ENCODE data around the gene FMN1.

Gene FMN1

DNA sequence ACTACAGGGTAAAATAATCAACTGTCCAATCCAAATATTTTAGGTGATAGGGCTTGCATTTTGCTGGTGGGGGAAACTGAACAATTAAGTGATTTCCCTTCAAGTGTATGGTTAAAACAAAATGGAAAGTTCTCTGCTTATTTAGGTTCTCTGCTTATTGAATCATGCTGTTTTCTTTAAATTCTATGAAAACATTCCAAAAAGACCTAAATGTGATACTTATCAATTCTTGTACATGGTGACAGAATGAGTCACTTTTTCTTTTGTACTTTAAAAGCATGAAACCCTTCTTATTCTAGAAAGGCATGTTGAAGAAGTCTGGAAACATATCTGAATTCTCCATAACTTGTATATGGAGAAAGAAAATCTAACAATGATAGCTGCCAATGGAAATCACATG, 192.6 kb downstream of the FMN1 start:
- no peaks in the 10 kb centered on the region for H3K79me1 ChIP-seq (ENCODE audit: low read length)
- H3K27me3 ChIP-seq (ENCODE audit: insufficient read depth, low read length): no peaks in the 10 kb centered on the region
- no peak overlapping the region for H3K18ac ChIP-seq (ENCODE audit: low read length)
- no peak overlapping the region for H3K9ac ChIP-seq (ENCODE audit: low read length)
- H3K4me2 ChIP-seq (ENCODE audit: low read length): no peak overlapping the region
- H3K23ac ChIP-seq (ENCODE audit: low read length): no peak overlapping the region
- no peak overlapping the region for H2BK12ac ChIP-seq (ENCODE audit: low read length)
- no peak overlapping the region for H3K4me3 ChIP-seq (ENCODE audit: low read depth, low read length)
- H3K36me3 ChIP-seq (ENCODE audit: control insufficient read depth in 1 of 2, insufficient read depth in 2 of 2, low read length in 2 of 2): no peaks in the 10 kb centered on the region
- no peak overlapping the region for H3K4ac ChIP-seq (ENCODE audit: low read depth, low read length)
- H2AK5ac ChIP-seq (ENCODE audit: low read length): no peak overlapping the region
- H2BK5ac ChIP-seq (ENCODE audit: low read depth, low read length, poor library complexity): no peak overlapping the region
- DNase-seq: peak in 1 of 2 donors; percentile 23
- no peaks in the 10 kb centered on the region for H3K4me1 ChIP-seq (ENCODE audit: control insufficient read depth in 1 of 2, insufficient read depth in 2 of 2, low read length in 2 of 2)
- H4K91ac ChIP-seq (ENCODE audit: low read depth, low read length): no peak overlapping the region
- H2AFZ ChIP-seq (ENCODE audit: insufficient read depth, low read length, poor library complexity): no peak overlapping the region
- H4K12ac ChIP-seq (ENCODE audit: low read depth, low read length): no peak overlapping the region
- no peaks in the 10 kb centered on the region for H3K79me2 ChIP-seq (ENCODE audit: control insufficient read depth, insufficient read depth, low read length, poor library complexity)
- H4K8ac ChIP-seq (ENCODE audit: low read depth, low read length): no peak overlapping the region
- no peak overlapping the region for H3K14ac ChIP-seq (ENCODE audit: low read length)
- no peaks in the 10 kb centered on the region for H3K9me3 ChIP-seq (ENCODE audit: insufficient read depth, low read depth, low read length)
- H2BK120ac ChIP-seq (ENCODE audit: insufficient read depth, low read length, poor library complexity): no peak overlapping the region
- H3K27ac ChIP-seq (ENCODE audit: low read depth, low read length): no peak overlapping the region

DNA sequence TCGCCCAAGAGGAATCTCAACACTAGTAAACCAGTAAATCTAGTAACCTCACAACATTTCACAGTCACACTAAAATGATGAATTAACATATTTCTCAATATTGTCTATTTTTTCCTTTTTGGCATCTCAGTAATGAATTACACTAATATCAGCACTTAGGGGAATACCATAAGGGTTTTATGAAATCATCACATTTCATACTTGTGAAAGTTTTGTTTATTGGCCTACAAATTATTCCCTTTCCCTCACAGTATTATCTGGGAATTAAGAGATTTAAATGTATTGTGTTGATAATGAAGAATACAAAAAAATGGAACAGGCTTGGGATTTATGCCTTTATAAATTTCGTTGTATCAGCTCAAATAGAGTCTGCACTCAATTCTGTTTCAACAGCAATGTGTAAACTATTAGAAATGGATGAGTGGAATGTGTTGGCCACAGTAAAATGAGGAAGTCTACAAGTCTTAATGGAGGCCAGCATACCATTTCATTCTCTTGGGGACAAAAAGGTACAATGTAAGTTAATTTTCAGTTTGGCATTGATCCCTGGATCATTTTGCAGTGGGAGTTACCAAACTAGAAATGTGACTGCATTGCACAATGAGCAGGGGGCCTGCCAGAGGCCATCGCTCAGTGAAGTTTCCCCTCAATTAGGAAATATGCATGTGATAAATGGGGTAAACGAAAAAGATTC, 195.4 kb downstream of the FMN1 start:
- Histone ChIP-seq H3K27ac (ENCODE audit: low read depth, low read length) (no peak overlapping the region), H3K23ac (ENCODE audit: low read length) (no peak overlapping the region), H2AK5ac (ENCODE audit: low read length) (no peak overlapping the region), H3K4me3 (ENCODE audit: low read depth, low read length) (no peak overlapping the region), H3K36me3 (ENCODE audit: control insufficient read depth in 1 of 2, insufficient read depth in 2 of 2, low read length in 2 of 2) (no peaks in the 10 kb centered on the region), H3K79me2 (ENCODE audit: control insufficient read depth, insufficient read depth, low read length, poor library complexity) (no peaks in the 10 kb centered on the region), H4K91ac (ENCODE audit: low read depth, low read length) (no peak overlapping the region), H3K4me1 (ENCODE audit: control insufficient read depth in 1 of 2, insufficient read depth in 2 of 2, low read length in 2 of 2) (no peaks in the 10 kb centered on the region), H4K8ac (ENCODE audit: low read depth, low read length) (no peak overlapping the region), H3K79me1 (ENCODE audit: low read length) (no peaks in the 10 kb centered on the region), H2BK12ac (ENCODE audit: low read length) (no peak overlapping the region), H3K9ac (ENCODE audit: low read length) (no peak overlapping the region), H3K4ac (ENCODE audit: low read depth, low read length) (no peak overlapping the region), H3K4me2 (ENCODE audit: low read length) (no peak overlapping the region), H3K18ac (ENCODE audit: low read length) (no peak overlapping the region), H2AFZ (ENCODE audit: insufficient read depth, low read length, poor library complexity) (no peak overlapping the region), H3K27me3 (ENCODE audit: insufficient read depth, low read length) (no peaks in the 10 kb centered on the region), H3K14ac (ENCODE audit: low read length) (no peak overlapping the region), H3K9me3 (ENCODE audit: insufficient read depth, low read depth, low read length) (no peaks in the 10 kb centered on the region), H4K12ac (ENCODE audit: low read depth, low read length) (no peak overlapping the region), H2BK5ac (ENCODE audit: low read depth, low read length, poor library complexity) (no peak overlapping the region), H2BK120ac (ENCODE audit: insufficient read depth, low read length, poor library complexity) (no peak overlapping the region)
- no CpG with 5 or more reads among the region's 4 CpGs for WGBS (ENCODE audit: extremely low coverage, insufficient coverage, insufficient read length)
- no peak for DNase-seq

DNA sequence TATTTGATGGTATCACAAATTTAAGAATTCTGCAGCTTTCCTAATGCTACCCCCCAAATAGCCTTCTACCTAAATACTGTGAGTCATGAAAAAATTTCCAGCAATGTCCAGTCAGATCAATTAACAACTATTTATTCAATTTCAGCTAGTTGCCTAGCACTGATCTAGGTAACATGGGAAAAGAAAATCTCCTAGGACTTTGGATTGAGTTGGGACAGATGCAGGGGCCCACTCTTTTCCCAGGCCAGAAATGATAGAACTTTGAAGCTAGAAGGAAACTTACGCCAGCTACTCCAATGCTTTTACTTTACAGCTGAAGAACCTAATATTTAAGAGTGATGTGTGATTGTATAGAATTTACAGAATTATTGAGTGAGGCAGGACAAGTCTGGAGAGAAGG, 196.3 kb downstream of the FMN1 start:
- no peak overlapping the region for H4K12ac ChIP-seq (ENCODE audit: low read depth, low read length)
- H3K9ac ChIP-seq (ENCODE audit: low read length): no peak overlapping the region
- no peak overlapping the region for H3K4ac ChIP-seq (ENCODE audit: low read depth, low read length)
- no peak overlapping the region for H2BK12ac ChIP-seq (ENCODE audit: low read length)
- no peak overlapping the region for H2AFZ ChIP-seq (ENCODE audit: insufficient read depth, low read length, poor library complexity)
- no peak overlapping the region for H2AK5ac ChIP-seq (ENCODE audit: low read length)
- H3K4me1 ChIP-seq (ENCODE audit: control insufficient read depth in 1 of 2, insufficient read depth in 2 of 2, low read length in 2 of 2): no peaks in the 10 kb centered on the region
- H3K79me1 ChIP-seq (ENCODE audit: low read length): no peaks in the 10 kb centered on the region
- no peaks in the 10 kb centered on the region for H3K36me3 ChIP-seq (ENCODE audit: control insufficient read depth in 1 of 2, insufficient read depth in 2 of 2, low read length in 2 of 2)
- H2BK5ac ChIP-seq (ENCODE audit: low read depth, low read length, poor library complexity): no peak overlapping the region
- H3K23ac ChIP-seq (ENCODE audit: low read length): no peak overlapping the region
- no peak overlapping the region for H3K14ac ChIP-seq (ENCODE audit: low read length)
- no CpG with 5 or more reads among the region's 1 CpG for WGBS (ENCODE audit: extremely low coverage, insufficient coverage, insufficient read length)
- no peaks in the 10 kb centered on the region for H3K79me2 ChIP-seq (ENCODE audit: control insufficient read depth, insufficient read depth, low read length, poor library complexity)
- no peak overlapping the region for H4K8ac ChIP-seq (ENCODE audit: low read depth, low read length)
- H3K4me2 ChIP-seq (ENCODE audit: low read length): no peak overlapping the region
- H3K18ac ChIP-seq (ENCODE audit: low read length): no peak overlapping the region
- no peak overlapping the region for H2BK120ac ChIP-seq (ENCODE audit: insufficient read depth, low read length, poor library complexity)
- H3K27ac ChIP-seq (ENCODE audit: low read depth, low read length): no peak overlapping the region
- H3K4me3 ChIP-seq (ENCODE audit: low read depth, low read length): no peak overlapping the region
- no peaks in the 10 kb centered on the region for H3K9me3 ChIP-seq (ENCODE audit: insufficient read depth, low read depth, low read length)
- no peak for DNase-seq
- H4K91ac ChIP-seq (ENCODE audit: low read depth, low read length): no peak overlapping the region
- no peaks in the 10 kb centered on the region for H3K27me3 ChIP-seq (ENCODE audit: insufficient read depth, low read length)

DNA sequence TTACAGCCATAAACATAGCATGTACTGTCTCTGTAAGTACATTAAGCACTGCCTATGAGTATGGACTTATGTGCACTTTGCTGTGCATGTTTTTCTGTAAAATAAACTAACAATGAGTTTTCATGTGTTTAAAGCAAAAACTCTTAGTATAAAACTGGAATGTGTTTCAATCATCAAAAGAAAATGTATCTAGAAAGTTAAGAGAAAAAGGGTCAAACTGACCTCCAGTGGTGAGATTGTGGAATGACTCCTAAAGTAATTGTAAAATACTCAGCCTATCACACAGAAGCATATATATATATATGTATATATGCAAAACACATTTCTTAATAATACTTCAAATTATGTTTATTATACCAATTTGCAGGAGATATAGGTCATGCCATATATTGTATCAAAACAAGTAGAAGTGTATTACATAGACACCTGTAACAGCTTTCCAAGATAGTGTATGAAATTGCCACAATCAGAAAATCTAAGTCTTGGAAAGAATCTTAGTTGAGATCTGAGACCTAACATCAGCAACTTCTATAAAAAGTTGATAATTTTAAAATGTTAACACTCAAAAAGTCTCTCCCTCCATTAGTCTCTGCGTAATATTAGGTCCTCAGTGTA, 199.6 kb downstream of the FMN1 start:
- H4K91ac ChIP-seq (ENCODE audit: low read depth, low read length): no peak overlapping the region
- H3K9me3 ChIP-seq (ENCODE audit: insufficient read depth, low read depth, low read length): no peaks in the 10 kb centered on the region
- no peak overlapping the region for H2BK12ac ChIP-seq (ENCODE audit: low read length)
- H3K79me2 ChIP-seq (ENCODE audit: control insufficient read depth, insufficient read depth, low read length, poor library complexity): no peaks in the 10 kb centered on the region
- no peak overlapping the region for H3K27ac ChIP-seq (ENCODE audit: low read depth, low read length)
- no peak overlapping the region for H3K4ac ChIP-seq (ENCODE audit: low read depth, low read length)
- no peak overlapping the region for H3K9ac ChIP-seq (ENCODE audit: low read length)
- no peaks in the 10 kb centered on the region for H3K79me1 ChIP-seq (ENCODE audit: low read length)
- no peak overlapping the region for H2AK5ac ChIP-seq (ENCODE audit: low read length)
- H3K36me3 ChIP-seq (ENCODE audit: control insufficient read depth in 1 of 2, insufficient read depth in 2 of 2, low read length in 2 of 2): no peaks in the 10 kb centered on the region
- WGBS (ENCODE audit: extremely low coverage, insufficient coverage, insufficient read length): no CpG with 5 or more reads among the region's 1 CpG
- H4K12ac ChIP-seq (ENCODE audit: low read depth, low read length): no peak overlapping the region
- no peak overlapping the region for H2BK5ac ChIP-seq (ENCODE audit: low read depth, low read length, poor library complexity)
- H3K27me3 ChIP-seq (ENCODE audit: insufficient read depth, low read length): no peaks in the 10 kb centered on the region
- H3K4me1 ChIP-seq (ENCODE audit: control insufficient read depth in 1 of 2, insufficient read depth in 2 of 2, low read length in 2 of 2): no peaks in the 10 kb centered on the region
- no peak overlapping the region for H3K4me2 ChIP-seq (ENCODE audit: low read length)
- no peak overlapping the region for H3K4me3 ChIP-seq (ENCODE audit: low read depth, low read length)
- no peak overlapping the region for H4K8ac ChIP-seq (ENCODE audit: low read depth, low read length)
- H3K23ac ChIP-seq (ENCODE audit: low read length): no peak overlapping the region
- H2BK120ac ChIP-seq (ENCODE audit: insufficient read depth, low read length, poor library complexity): no peak overlapping the region
- peak in 1 of 2 donors; percentile 37 for DNase-seq
- no peak overlapping the region for H3K18ac ChIP-seq (ENCODE audit: low read length)
- no peak overlapping the region for H2AFZ ChIP-seq (ENCODE audit: insufficient read depth, low read length, poor library complexity)
- no peak overlapping the region for H3K14ac ChIP-seq (ENCODE audit: low read length)
